HG02588 (cell line): ENCODE data around the gene DDX1.
"Not testable (repeated sequence)": the region's sequence is repeated elsewhere in the genome, so short reads cannot be mapped to it uniquely, and the experiment has no call there.

Experiments
- ATAC-seq: cut with Tn5 transposase; IDR thresholded peaks from one replicate; pipeline ENCODE4 v1.9.1; 2021; ENCODE audit warnings: mild to moderate bottlenecking, moderate library complexity; ENCODE audit not compliant: unreplicated experiment

Gene DDX1

GRCh38 chr2:15614545-15615300 is 23.1 kb downstream of the DDX1 start:
- no peak for ATAC-seq

GRCh38 chr2:15615301-15615920 is 23.7 kb downstream of the DDX1 start:
- no peak for ATAC-seq

GRCh38 chr2:15616429-15616828 is 24.8 kb downstream of the DDX1 start:
- ATAC-seq: no peak

GRCh38 chr2:15616850-15617777 is 25.4 kb downstream of the DDX1 start:
- ATAC-seq: no peak

- ATAC-seq: no peak
Measured at GRCh38 chr2:15617778-15618448, 26.2 kb downstream of the DDX1 start.

GRCh38 chr2:15618449-15618855 is 26.8 kb downstream of the DDX1 start:
- ATAC-seq: no peak

- no peak for ATAC-seq
Measured at GRCh38 chr2:15619076-15619475, 27.4 kb downstream of the DDX1 start.

- no peak for ATAC-seq
Measured at GRCh38 chr2:15619510-15619909, 27.8 kb downstream of the DDX1 start.

- ATAC-seq: no peak
Measured at GRCh38 chr2:15619938-15620337, 28.3 kb downstream of the DDX1 start.

GRCh38 chr2:15620340-15620739 is 28.7 kb downstream of the DDX1 start:
- no peak for ATAC-seq

- no peak for ATAC-seq
Measured at GRCh38 chr2:15620857-15621471, 29.3 kb downstream of the DDX1 start.

GRCh38 chr2:15621472-15621870 is 29.8 kb downstream of the DDX1 start:
- not testable (repeated sequence) for ATAC-seq

GRCh38 chr2:15622214-15622613 is 30.5 kb downstream of the DDX1 start:
- no peak for ATAC-seq

- ATAC-seq: no peak
Measured at GRCh38 chr2:15622614-15623480, 31.2 kb downstream of the DDX1 start.

GRCh38 chr2:15623481-15623796 is 31.8 kb downstream of the DDX1 start:
- ATAC-seq: no peak

GRCh38 chr2:15623898-15624541 is 32.4 kb downstream of the DDX1 start:
- no peak for ATAC-seq

GRCh38 chr2:15624903-15625302 is 33.2 kb downstream of the DDX1 start:
- ATAC-seq: no peak

GRCh38 chr2:15625344-15626036 is 33.8 kb downstream of the DDX1 start:
- no peak for ATAC-seq

GRCh38 chr2:15626126-15626525 is 34.5 kb downstream of the DDX1 start:
- ATAC-seq: no peak
